Measurements from ENCODE around the gene CDKN2A.
A peak's percentile ranks its signal among the peaks of the same experiment; 100 is the strongest.

Gene CDKN2A

GRCh38 chr9:22005702-22006606 is 11.8 kb upstream of the CDKN2A start:
- no peak for DNase-seq

- no peak for DNase-seq
These were observed 11.0 kb upstream of the CDKN2A start for GRCh38 chr9:22005021-22005701.

DNA sequence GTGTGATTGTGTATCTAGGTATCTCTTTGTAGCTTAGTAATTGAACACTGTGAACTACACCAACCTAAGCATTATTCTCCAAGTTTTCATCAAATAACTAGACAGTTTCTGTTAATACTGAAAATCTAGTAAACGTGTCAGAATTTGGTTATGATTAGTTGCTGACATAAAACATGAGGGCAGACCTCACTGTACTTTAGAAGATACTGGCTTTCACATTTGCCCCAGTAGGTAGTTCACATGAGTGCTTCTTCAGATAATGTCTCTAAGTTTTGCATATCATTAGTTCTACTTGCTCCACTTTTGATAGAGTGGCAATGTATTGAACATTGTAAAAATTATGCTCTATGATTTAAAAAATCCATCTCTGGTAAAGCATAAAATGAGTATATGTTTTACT is 7.8 kb upstream of the CDKN2A start:
- DNase-seq: no peak

DNA sequence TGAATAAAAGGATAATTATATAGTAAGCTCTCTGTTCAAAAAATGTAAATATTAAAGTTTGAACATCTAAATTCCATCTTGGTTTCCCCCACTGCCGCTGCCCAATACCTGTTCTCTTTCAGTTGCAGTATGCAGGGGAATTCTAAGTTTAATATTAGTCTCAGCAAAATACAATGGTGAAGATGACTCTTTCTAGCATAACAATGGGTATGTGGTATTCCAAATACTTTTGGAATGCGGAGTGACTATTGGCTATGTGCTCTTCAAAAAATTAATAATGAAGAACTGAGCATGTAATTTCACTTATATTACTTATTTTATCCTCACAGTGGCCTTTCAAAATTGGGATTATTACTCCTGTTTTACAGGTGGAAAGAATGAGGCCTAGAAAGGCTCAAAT is 3.8 kb upstream of the CDKN2A start:
- DNase-seq: no peak

DNA sequence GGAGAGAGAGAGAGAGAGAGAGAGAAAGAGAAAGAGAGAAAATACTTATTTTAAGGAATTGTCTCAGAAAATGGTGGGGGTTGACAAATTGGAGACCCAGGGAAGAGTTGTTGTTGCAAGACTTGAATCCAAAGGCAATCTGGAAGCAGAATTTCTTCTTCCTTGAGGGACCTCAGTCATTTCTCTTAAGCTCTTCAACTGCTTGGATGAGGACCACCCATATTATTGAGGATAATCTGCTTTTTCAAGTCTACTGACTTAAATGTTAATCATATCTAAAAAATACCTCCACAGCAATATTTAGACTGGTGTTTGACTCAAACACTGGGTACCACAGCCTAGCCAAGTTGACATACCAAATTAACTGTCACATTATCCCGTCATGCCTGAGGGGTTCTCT is 3.3 kb upstream of the CDKN2A start:
- DNase-seq: no peak

GRCh38 chr9:21996858-21997257 is 2.7 kb upstream of the CDKN2A start:
- DNase-seq: no peak

DNA sequence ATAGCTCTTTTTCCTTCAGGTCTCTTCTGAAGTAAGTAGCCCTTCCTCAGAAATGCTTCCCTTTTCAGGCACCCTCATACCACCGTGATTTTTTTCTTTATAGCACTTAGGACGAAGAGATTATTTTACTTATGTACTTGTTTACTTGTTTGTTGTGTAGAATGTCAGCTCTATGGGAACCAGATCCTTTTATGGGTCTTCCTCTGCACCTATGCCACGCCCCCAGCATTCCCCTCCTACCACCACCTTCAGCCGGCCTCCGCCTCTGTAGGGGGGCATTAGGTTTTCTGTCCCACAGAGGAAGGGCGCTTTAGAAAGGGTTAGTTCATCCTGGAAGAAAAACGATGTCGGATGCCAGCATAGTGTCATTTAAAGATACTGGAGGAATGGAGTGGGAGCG is 2.2 kb upstream of the CDKN2A start:
- no peak for DNase-seq

DNA sequence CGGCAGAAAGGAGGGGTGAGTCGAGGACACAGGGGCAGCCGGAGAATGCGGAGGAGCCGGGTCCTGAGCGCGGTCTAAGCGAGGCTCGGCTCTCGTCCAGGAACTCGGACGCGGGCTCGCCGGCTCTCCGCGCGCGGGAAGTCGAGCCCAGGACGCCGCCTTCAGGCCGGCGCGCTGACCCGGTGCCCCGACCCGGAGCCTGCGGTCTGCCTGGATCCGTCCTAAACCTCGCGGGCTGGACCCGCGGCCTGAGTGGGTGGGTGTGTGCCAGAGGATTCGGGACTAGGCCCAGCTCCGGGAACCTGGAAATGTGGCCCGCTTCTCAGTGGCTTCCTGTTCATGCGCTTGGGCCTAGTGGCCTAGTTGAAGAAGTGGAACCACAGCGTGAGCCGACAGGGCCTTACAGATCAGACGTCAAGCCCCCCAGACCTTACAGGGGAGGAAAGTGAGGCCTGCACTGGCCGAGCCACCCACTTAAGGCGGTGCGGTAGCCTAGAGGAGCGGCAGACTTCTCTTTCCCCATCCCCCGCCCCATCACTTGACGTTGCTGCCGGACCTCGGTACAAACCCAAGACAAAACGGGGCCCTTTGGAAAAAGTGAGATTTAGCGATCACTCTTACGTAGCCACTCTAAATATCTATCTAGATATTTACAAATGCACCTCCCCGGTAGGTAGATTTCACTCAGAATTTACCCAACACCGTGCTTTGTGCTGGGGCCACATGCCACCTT is 1.6 kb upstream of the CDKN2A start:
- DNase-seq: peak; percentile 59

- DNase-seq: peak; percentile 94
These were observed 944 bp upstream of the CDKN2A start for GRCh38 chr9:21995006-21995665.

GRCh38 chr9:21994556-21995005 is 389 bp upstream of the CDKN2A start, which contains the start of gene CDKN2B-AS1:
Gene CDKN2B-AS1, plus strand, starts transcription at chr9:21994791.
- DNase-seq: peak; percentile 89

GRCh38 chr9:21993007-21993406 is 1.2 kb downstream of the CDKN2A start:
- DNase-seq: no peak

GRCh38 chr9:21991072-21991959 is 2.9 kb downstream of the CDKN2A start:
- DNase-seq: peak; percentile 49

GRCh38 chr9:21989440-21990189 is 4.6 kb downstream of the CDKN2A start:
- DNase-seq: no peak

- DNase-seq: peak; percentile 27
These were observed 5.9 kb downstream of the CDKN2A start for GRCh38 chr9:21988056-21988990.

GRCh38 chr9:21985964-21986667 is 8.1 kb downstream of the CDKN2A start:
- no peak for DNase-seq

- DNase-seq: no peak
These were observed 10.1 kb downstream of the CDKN2A start for GRCh38 chr9:21984101-21984500.

GRCh38 chr9:21983561-21983935 is 10.6 kb downstream of the CDKN2A start:
- no peak for DNase-seq

GRCh38 chr9:21982861-21983560 is 11.2 kb downstream of the CDKN2A start:
- DNase-seq: no peak

DNA sequence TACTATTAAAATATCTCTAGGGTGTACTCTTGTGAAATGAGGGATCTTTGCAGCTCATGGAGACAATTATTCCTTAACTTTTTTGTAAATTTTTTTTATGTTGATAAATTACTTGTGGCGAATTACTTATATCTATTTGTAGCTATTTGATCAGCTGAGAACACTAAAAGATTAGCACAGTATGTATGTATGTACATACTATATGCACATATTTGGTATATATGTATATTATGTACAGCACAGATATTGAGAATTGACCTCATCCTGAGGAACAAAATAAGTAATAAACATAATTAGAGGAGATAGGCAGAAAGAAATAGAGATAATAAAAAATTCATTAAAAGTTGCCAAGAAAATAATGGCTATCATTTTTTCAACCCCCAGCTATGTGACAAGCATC is 11.8 kb downstream of the CDKN2A start:
- DNase-seq: no peak

Measured in RPMI8226 (cell line).